IMR-90 (cell line): Measurements from ENCODE around the gene SIK2. TPM values are rescaled to one million over a fixed set of nuclear protein-coding genes. Genes with fewer than 3 reads are reported as not detected.

Experiments
- ATAC-seq: fragments of 200-7000 bp; cut with Tn5 transposase; 2 replicates; pipeline ENCODE4 v1.9.1; 2020; ENCODE audit warnings: low read depth, mild to moderate bottlenecking, moderate library complexity
- BruUV-seq: library from RNA; stranded (reverse); fragments of 400-500 nt; replicated peaks from 2 replicates; lab custom pipeline; 2021; lab: Mats Ljungman, UMichigan
- CTCF ChIA-PET: fragments of 300-600 bp; formaldehyde crosslinking; extraction: SDS; loops from one replicate; lab custom pipeline; 2021; ENCODE audit warnings: antibody characterized with exemption; lab: Yijun Ruan, JAX
- POLR2A ChIA-PET: fragments of 300-600 bp; sonication (Branson Sonifier 250); formaldehyde crosslinking; loops from one replicate; lab custom pipeline; 2022; ENCODE audit warnings: antibody characterized with exemption; ENCODE audit not compliant: unreplicated experiment; lab: Charles Lee
- DNase-seq: peaks from one replicate; pipeline ENCODE4 v3.0.0; 2013
- H2AFZ ChIP-seq: replicated peaks from 2 replicates; pipeline ENCODE3; 2013; ENCODE audit warnings: low read length, mild to moderate bottlenecking; ENCODE audit not compliant: poor library complexity
- H2AK5ac ChIP-seq: 2 replicates; pipeline ENCODE4 v1.6.1; 2013; ENCODE audit warnings: low read depth, low read length, inconsistent platforms
- H2AK9ac ChIP-seq: replicated peaks from 2 replicates; pipeline ENCODE3; 2013; ENCODE audit warnings: mild to moderate bottlenecking, low read depth, low read length, moderate library complexity; ENCODE audit not compliant: poor library complexity
- H2BK120ac ChIP-seq: 2 replicates; pipeline ENCODE4 v1.6.1; 2013; ENCODE audit warnings: low read depth, low read length, inconsistent platforms
- H2BK15ac ChIP-seq: 3 replicates; pipeline ENCODE4 v1.6.1; 2013; ENCODE audit warnings: low read depth, low read length, inconsistent platforms
- H2BK20ac ChIP-seq: 2 replicates; pipeline ENCODE4 v1.6.1; 2013; ENCODE audit warnings: low read depth, mild to moderate bottlenecking, inconsistent platforms, low read length, moderate library complexity
- H2BK5ac ChIP-seq: 2 replicates; pipeline ENCODE4 v1.6.1; 2013; ENCODE audit warnings: mild to moderate bottlenecking, low read depth, low read length, inconsistent platforms; ENCODE audit not compliant: poor library complexity, severe bottlenecking
- H3K14ac ChIP-seq: replicated peaks from 2 replicates; pipeline ENCODE4 v1.6.1; 2013; ENCODE audit warnings: low read depth, low read length, inconsistent platforms
- H3K18ac ChIP-seq: 2 replicates; pipeline ENCODE4 v1.6.1; 2013; ENCODE audit warnings: low read depth, low read length, control low read depth
- H3K23ac ChIP-seq: 2 replicates; pipeline ENCODE4 v1.6.1; 2013; ENCODE audit warnings: low read depth, low read length, inconsistent platforms
- H3K27ac ChIP-seq: 2 replicates; pipeline ENCODE4 v1.5.1; 2013; ENCODE audit warnings: mild to moderate bottlenecking, control low read depth, low read length; ENCODE audit not compliant: insufficient read depth
- H3K27me3 ChIP-seq: 2 replicates; pipeline ENCODE4 v1.6.1; 2013; ENCODE audit warnings: low read length; ENCODE audit not compliant: control insufficient read depth, insufficient read depth
- H3K36me3 ChIP-seq: 2 replicates; pipeline ENCODE4 v1.6.1; 2013; ENCODE audit warnings: low read length, mixed read lengths; ENCODE audit not compliant: control insufficient read depth, insufficient read depth
- H3K4ac ChIP-seq: 2 replicates; pipeline ENCODE4 v1.6.1; 2013; ENCODE audit warnings: low read depth, low read length, inconsistent platforms
- H3K4me1 ChIP-seq: 2 replicates; pipeline ENCODE4 v1.6.1; 2013; ENCODE audit warnings: low read length, mixed read lengths; ENCODE audit not compliant: control insufficient read depth, insufficient read depth
- H3K4me2 ChIP-seq: 2 replicates; pipeline ENCODE4 v1.6.1; 2013; ENCODE audit warnings: low read depth, mild to moderate bottlenecking, control low read depth, low read length, moderate library complexity
- H3K4me3 ChIP-seq: 2 replicates; pipeline ENCODE4 v1.5.1; 2013; ENCODE audit warnings: low read depth, mild to moderate bottlenecking, control low read depth, low read length, moderate library complexity; ENCODE audit not compliant: insufficient read depth
- H3K56ac ChIP-seq: 2 replicates; pipeline ENCODE4 v1.6.1; 2013; ENCODE audit warnings: low read length, inconsistent platforms; ENCODE audit not compliant: insufficient read depth; ENCODE audit errors: extremely low read depth
- H3K79me1 ChIP-seq, 2 experiments: 2 replicates each; pipeline ENCODE4 v1.6.1; 2013; ENCODE audit warnings: low read length in 2 of 2, inconsistent platforms in 1 of 2, low read depth in 1 of 2
- H3K9ac ChIP-seq: 2 replicates; pipeline ENCODE4 v1.6.1; 2013; ENCODE audit warnings: low read depth, low read length, control low read depth
- H3K9me1 ChIP-seq: 2 replicates; pipeline ENCODE4 v1.6.1; 2013; ENCODE audit warnings: low read length, inconsistent platforms; ENCODE audit not compliant: insufficient read depth
- H3K9me3 ChIP-seq: 2 replicates; pipeline ENCODE4 v1.6.1; 2013; ENCODE audit warnings: low read length; ENCODE audit not compliant: control insufficient read depth, insufficient read depth
- H4K20me1 ChIP-seq: 2 replicates; pipeline ENCODE4 v1.6.1; 2013; ENCODE audit warnings: low read length, inconsistent platforms; ENCODE audit not compliant: insufficient read depth
- H4K5ac ChIP-seq: 2 replicates; pipeline ENCODE4 v1.6.1; 2013; ENCODE audit warnings: mild to moderate bottlenecking, low read depth, low read length, control low read depth
- H4K8ac ChIP-seq, 2 experiments: 2 replicates each; pipeline ENCODE4 v1.6.1; 2013; ENCODE audit warnings: low read depth in 2 of 2, low read length in 2 of 2, control low read depth in 1 of 2, inconsistent platforms in 1 of 2
- H4K91ac ChIP-seq: 2 replicates; pipeline ENCODE4 v1.6.1; 2013; ENCODE audit warnings: low read depth, low read length, inconsistent platforms; ENCODE audit not compliant: insufficient read depth
- BHLHE40 ChIP-seq: fragments of 150-350 bp; IDR thresholded peaks from 2 replicates; pipeline ENCODE4 v1.6.1; 2016; ENCODE audit warnings: mild to moderate bottlenecking, low read depth, low read length
- CEBPB ChIP-seq: IDR thresholded peaks from 2 replicates; pipeline ENCODE4 v1.6.1; 2012; ENCODE audit warnings: low read depth, low read length, improper control_type of control experiment
- CHD1 ChIP-seq: IDR thresholded peaks from 2 replicates; pipeline ENCODE4 v1.6.1; 2012; ENCODE audit warnings: low read depth, low read length, improper control_type of control experiment
- FOS ChIP-seq: fragments of 150-350 bp; IDR thresholded peaks from 2 replicates; pipeline ENCODE4 v1.6.1; 2016; ENCODE audit warnings: low read depth, low read length
- MAFK ChIP-seq: IDR thresholded peaks from 2 replicates; pipeline ENCODE4 v1.6.1; 2012; ENCODE audit warnings: low read depth, low read length, improper control_type of control experiment
- MAZ ChIP-seq: IDR thresholded peaks from 2 replicates; pipeline ENCODE4 v1.6.1; 2012; ENCODE audit warnings: low read depth, mild to moderate bottlenecking, low read length, improper control_type of control experiment, moderate library complexity, borderline replicate concordance
- NFE2L2 ChIP-seq: fragments of 150-350 bp; IDR thresholded peaks from 2 replicates; pipeline ENCODE4 v1.6.1; 2016; ENCODE audit warnings: low read depth, mild to moderate bottlenecking, low read length
- POLR2A ChIP-seq: IDR thresholded peaks from 2 replicates; pipeline ENCODE4 v1.6.1; 2012; ENCODE audit warnings: mild to moderate bottlenecking, low read depth, low read length
- RAD21 ChIP-seq: IDR thresholded peaks from 2 replicates; pipeline ENCODE4 v1.6.1; 2012; ENCODE audit warnings: low read length, improper control_type of control experiment
- RCOR1 ChIP-seq: IDR thresholded peaks from 2 replicates; pipeline ENCODE4 v1.6.1; 2012; ENCODE audit warnings: mild to moderate bottlenecking, low read length, improper control_type of control experiment; ENCODE audit not compliant: insufficient replicate concordance
- RFX5 ChIP-seq: IDR thresholded peaks from 2 replicates; pipeline ENCODE4 v1.8.0; 2012; ENCODE audit warnings: low read depth, mild to moderate bottlenecking, low read length, moderate library complexity
- SMC3 ChIP-seq: fragments of 150-350 bp; IDR thresholded peaks from 2 replicates; pipeline ENCODE4 v1.6.1; 2016; ENCODE audit warnings: low read depth, mild to moderate bottlenecking, antibody characterized with exemption, low read length, moderate library complexity
- WGBS, 2 experiments: methylation state at CpG; one replicate each; pipeline versions ENCODE4 v1.1.5 to v1.1.7; 2013; ENCODE audit warnings: missing lambda C conversion rate in 2 of 2; ENCODE audit not compliant: insufficient read length in 1 of 2; ENCODE audit errors: extremely low coverage in 2 of 2; 5-methylcytosine and 5-hydroxymethylcytosine counted together
- dilution Hi-C: fragments of 300-500 bp; cut with HindIII; formaldehyde crosslinking; loops from one replicate; pipeline ENCODE4 v1.14.3; 2018; ENCODE audit warnings: low sequenced_read_pairs; ENCODE audit not compliant: unreplicated experiment
- in situ Hi-C: fragments of 300-500 bp; cut with MboI; formaldehyde crosslinking; loops from 3 replicates; pipeline ENCODE4 v1.14.3; 2019; ENCODE audit warnings: low sequenced_read_pairs, inconsistent platforms, mixed read lengths
- intact Hi-C: fragments of 100-400 bp; cut with micrococcal nuclease; formaldehyde crosslinking; loops from 2 replicates; pipeline ENCODE4 v1.10.0; 2022
- polyA plus RNA-seq, 3 experiments: library from polyadenylated mRNA; depleted of rRNA; stranded (reverse); fragments of >200 nt; gene quantifications; 2 replicates each; pipeline ENCODE4 v1.2.3, GENCODE V29; 2012; ENCODE audit warnings: low replicate concordance in 1 of 3
- total RNA-seq: library from RNA; depleted of rRNA; stranded (reverse); fragments of >200 nt; gene quantifications from 2 replicates; pipeline ENCODE4 v1.2.3, GENCODE V29; 2012
- TF ChIP-seq, protein P1 (sequence below): fragments of 150-350 bp; IDR thresholded peaks from 2 replicates; pipeline ENCODE4 v1.6.1; 2017; ENCODE audit warnings: mild to moderate bottlenecking, antibody characterized with exemption, low read length, low read depth
- TF ChIP-seq, protein P2 (sequence below): conservative IDR thresholded peaks from 2 replicates; pipeline ENCODE4 v1.5.1; 2012; ENCODE audit warnings: mild to moderate bottlenecking, low read depth, low read length, improper control_type of control experiment
- TF ChIP-seq, protein P3 (sequence below): fragments of 150-350 bp; IDR thresholded peaks from 2 replicates; pipeline ENCODE4 v1.6.1; 2016; ENCODE audit warnings: low read depth, mild to moderate bottlenecking, low read length, moderate library complexity, borderline replicate concordance

SIK2 gene
- total and polyA plus RNA-seq, 2 of the 4 experiments (the other 2 are of a cell fraction): 7.9 to 10.4 TPM

DNA sequence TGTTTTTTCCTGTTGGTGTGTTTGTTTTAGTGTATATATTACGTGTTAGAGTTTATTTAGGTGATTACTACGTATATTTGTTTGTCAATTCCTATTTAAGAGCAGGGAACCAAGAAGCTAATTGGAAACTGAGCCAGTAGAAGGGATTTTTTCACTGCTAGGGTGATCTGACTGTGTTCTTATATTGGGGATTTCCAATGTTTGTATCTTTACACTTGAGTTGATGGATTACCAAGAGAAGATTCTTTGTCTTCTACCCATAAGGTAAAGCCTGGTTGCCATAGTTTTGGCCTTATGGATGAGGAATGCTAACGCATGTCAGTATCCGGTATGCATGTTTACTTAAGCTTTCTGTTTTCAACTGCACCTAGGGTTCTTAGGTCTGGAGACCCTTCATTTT, 35.6 kb downstream of the SIK2 start:
- no peak overlapping the region for H3K14ac ChIP-seq
- DNase-seq (no peak), ATAC-seq (no peak)
- H4K91ac ChIP-seq: no peak overlapping the region
- no peak overlapping the region for H2BK120ac ChIP-seq
- no peak overlapping the region for H2BK5ac ChIP-seq
- peaks cover 32 to 58% of the 10 kb centered on the region in 2 experiments for H3K79me1 ChIP-seq
- no peak overlapping the region for H4K5ac ChIP-seq
- intact Hi-C loops: no loop called here
- no peak overlapping the region for H2AK5ac ChIP-seq
- no peaks in the 10 kb centered on the region for H3K27me3 ChIP-seq
- in situ Hi-C loops: no loop called here
- H3K4me3 ChIP-seq: no peak overlapping the region
- H4K20me1 ChIP-seq: peaks cover 5% of the 10 kb centered on the region; the same call in 1 of the 2 replicates
- peaks cover 5% of the 10 kb centered on the region; the same call in 1 of the 2 replicates for H3K36me3 ChIP-seq
- no CpG with 5 or more reads among the region's 4 CpGs for WGBS, 2 experiments
- no peak overlapping the region for H2BK15ac ChIP-seq
- BruUV-seq: no TSS peak
- H3K23ac ChIP-seq: no peak overlapping the region
- POLR2A ChIA-PET: no interaction called here
- CTCF ChIA-PET: no interaction called here
- TF ChIP-seq, protein P1, sequence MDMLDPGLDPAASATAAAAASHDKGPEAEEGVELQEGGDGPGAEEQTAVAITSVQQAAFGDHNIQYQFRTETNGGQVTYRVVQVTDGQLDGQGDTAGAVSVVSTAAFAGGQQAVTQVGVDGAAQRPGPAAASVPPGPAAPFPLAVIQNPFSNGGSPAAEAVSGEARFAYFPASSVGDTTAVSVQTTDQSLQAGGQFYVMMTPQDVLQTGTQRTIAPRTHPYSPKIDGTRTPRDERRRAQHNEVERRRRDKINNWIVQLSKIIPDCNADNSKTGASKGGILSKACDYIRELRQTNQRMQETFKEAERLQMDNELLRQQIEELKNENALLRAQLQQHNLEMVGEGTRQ: no peak
- TF ChIP-seq, protein P2, sequence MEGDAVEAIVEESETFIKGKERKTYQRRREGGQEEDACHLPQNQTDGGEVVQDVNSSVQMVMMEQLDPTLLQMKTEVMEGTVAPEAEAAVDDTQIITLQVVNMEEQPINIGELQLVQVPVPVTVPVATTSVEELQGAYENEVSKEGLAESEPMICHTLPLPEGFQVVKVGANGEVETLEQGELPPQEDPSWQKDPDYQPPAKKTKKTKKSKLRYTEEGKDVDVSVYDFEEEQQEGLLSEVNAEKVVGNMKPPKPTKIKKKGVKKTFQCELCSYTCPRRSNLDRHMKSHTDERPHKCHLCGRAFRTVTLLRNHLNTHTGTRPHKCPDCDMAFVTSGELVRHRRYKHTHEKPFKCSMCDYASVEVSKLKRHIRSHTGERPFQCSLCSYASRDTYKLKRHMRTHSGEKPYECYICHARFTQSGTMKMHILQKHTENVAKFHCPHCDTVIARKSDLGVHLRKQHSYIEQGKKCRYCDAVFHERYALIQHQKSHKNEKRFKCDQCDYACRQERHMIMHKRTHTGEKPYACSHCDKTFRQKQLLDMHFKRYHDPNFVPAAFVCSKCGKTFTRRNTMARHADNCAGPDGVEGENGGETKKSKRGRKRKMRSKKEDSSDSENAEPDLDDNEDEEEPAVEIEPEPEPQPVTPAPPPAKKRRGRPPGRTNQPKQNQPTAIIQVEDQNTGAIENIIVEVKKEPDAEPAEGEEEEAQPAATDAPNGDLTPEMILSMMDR: no peak
- TF ChIP-seq NFE2L2 (no peak), FOS (no peak), SMC3 (no peak), RCOR1 (no peak), MAFK (no peak), POLR2A (no peak), RFX5 (no peak), CHD1 (no peak), MAZ (no peak), RAD21 (no peak), CEBPB (no peak), BHLHE40 (no peak)
- TF ChIP-seq, protein P3, sequence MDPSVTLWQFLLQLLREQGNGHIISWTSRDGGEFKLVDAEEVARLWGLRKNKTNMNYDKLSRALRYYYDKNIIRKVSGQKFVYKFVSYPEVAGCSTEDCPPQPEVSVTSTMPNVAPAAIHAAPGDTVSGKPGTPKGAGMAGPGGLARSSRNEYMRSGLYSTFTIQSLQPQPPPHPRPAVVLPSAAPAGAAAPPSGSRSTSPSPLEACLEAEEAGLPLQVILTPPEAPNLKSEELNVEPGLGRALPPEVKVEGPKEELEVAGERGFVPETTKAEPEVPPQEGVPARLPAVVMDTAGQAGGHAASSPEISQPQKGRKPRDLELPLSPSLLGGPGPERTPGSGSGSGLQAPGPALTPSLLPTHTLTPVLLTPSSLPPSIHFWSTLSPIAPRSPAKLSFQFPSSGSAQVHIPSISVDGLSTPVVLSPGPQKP: no peak
- no peak overlapping the region for H3K4me2 ChIP-seq
- H3K27ac ChIP-seq: no peak overlapping the region
- no peak overlapping the region for H2BK20ac ChIP-seq
- no peak overlapping the region for H3K9ac ChIP-seq
- dilution Hi-C loops: no loop called here
- H3K4me1 ChIP-seq: peaks cover 4% of the 10 kb centered on the region
- no peak overlapping the region for H4K8ac ChIP-seq
- H2AFZ ChIP-seq: no peak overlapping the region
- H3K9me3 ChIP-seq: no peaks in the 10 kb centered on the region
- H3K18ac ChIP-seq: no peak overlapping the region
- no peak overlapping the region for H2AK9ac ChIP-seq
- H3K9me1 ChIP-seq: peaks cover 3% of the 10 kb centered on the region
- H3K56ac ChIP-seq: no peak overlapping the region
- no peak overlapping the region for H3K4ac ChIP-seq
